HepG2 (cell line): ENCODE results near the gene SYNE1. TPM values are rescaled to one million over a fixed set of nuclear protein-coding genes. Genes with fewer than 3 reads are reported as not detected.

Experiments used
- GZF1 ChIP-seq: sonication (generic); formaldehyde crosslinking; IDR thresholded peaks from 2 replicates; pipeline ENCODE4 v1.5.1; 2020; ENCODE audit warnings: mild to moderate bottlenecking, missing genetic modification reagents
- KAT8 ChIP-seq: IDR thresholded peaks from 2 replicates; pipeline ENCODE4 v1.6.1; 2016; ENCODE audit warnings: missing genetic modification reagents, missing compliant biosample characterization
- PRDM10 ChIP-seq: sonication (generic); formaldehyde crosslinking; IDR thresholded peaks from 2 replicates; pipeline ENCODE4 v1.4.0; 2020; ENCODE audit warnings: low read depth, missing genetic modification reagents
- SATB2 ChIP-seq: sonication (generic); formaldehyde crosslinking; IDR thresholded peaks from 2 replicates; pipeline ENCODE4 v1.5.0; 2020; ENCODE audit warnings: missing genetic modification reagents
- STAT5B ChIP-seq: sonication (generic); formaldehyde crosslinking; IDR thresholded peaks from 2 replicates; pipeline ENCODE4 v1.4.0; 2020; ENCODE audit warnings: missing genetic modification reagents
- TARDBP ChIP-seq: sonication (generic); formaldehyde crosslinking; IDR thresholded peaks from 2 replicates; pipeline ENCODE4 v1.8.0; 2022; ENCODE audit warnings: mild to moderate bottlenecking, missing genetic modification reagents
- ZBTB8A ChIP-seq: sonication (generic); formaldehyde crosslinking; IDR thresholded peaks from 2 replicates; pipeline ENCODE4 v1.4.0; 2020; ENCODE audit warnings: mild to moderate bottlenecking, low read depth, missing genetic modification reagents, borderline replicate concordance
- ZNF20 ChIP-seq: sonication (generic); formaldehyde crosslinking; IDR thresholded peaks from 2 replicates; pipeline ENCODE4 v1.4.0; 2020; ENCODE audit warnings: mild to moderate bottlenecking, moderate library complexity, missing genetic modification reagents
- ZNF235 ChIP-seq: sonication (generic); formaldehyde crosslinking; IDR thresholded peaks from 2 replicates; pipeline ENCODE4 v1.8.1; 2023; ENCODE audit warnings: mild to moderate bottlenecking, missing genetic modification reagents, borderline replicate concordance
- ZNF569 ChIP-seq: sonication (generic); formaldehyde crosslinking; IDR thresholded peaks from 2 replicates; pipeline ENCODE4 v1.5.0; 2020; ENCODE audit warnings: mild to moderate bottlenecking, missing genetic modification reagents, moderate library complexity, borderline replicate concordance
- polyA plus RNA-seq, 8 experiments: library from polyadenylated mRNA; depleted of rRNA in 3 of 8; stranded (reverse) in 7 of 8; unstranded in 1 of 8; fragments of >200 nt; fragmentation: Illumina TruSeq in 4 of 8; extraction: Trizol in 4 of 8; gene quantifications; 2 replicates each; pipeline versions ENCODE4 v1.2.1 to v1.2.3, GENCODE V29; 2011 to 2016; ENCODE audit warnings: low read depth in 4 of 8, missing spikeins in 1 of 8, mixed read lengths in 1 of 8; ENCODE audit not compliant: insufficient read depth in 1 of 8
- total RNA-seq, 5 experiments: library from RNA; depleted of rRNA; stranded (reverse); fragments of >200 nt; fragmentation: Illumina TruSeq; extraction: Trizol; gene quantifications; 2 replicates each; pipeline ENCODE4 v1.2.3, GENCODE V29; 2016; ENCODE audit warnings: low read depth in 1 of 5
- TF ChIP-seq, protein P1 (sequence below): sonication (generic); formaldehyde crosslinking; IDR thresholded peaks from 2 replicates; pipeline ENCODE4 v1.4.0; 2020; ENCODE audit warnings: mild to moderate bottlenecking, missing genetic modification reagents
- TF ChIP-seq, protein P2 (sequence below): sonication (generic); formaldehyde crosslinking; IDR thresholded peaks from 2 replicates; pipeline ENCODE4 v1.5.0; 2020; ENCODE audit warnings: missing genetic modification reagents

SYNE1 gene
- total and polyA plus RNA-seq, 2 of the 13 experiments (the other 11 are each of a cell fraction or from before 2014, with no cell fraction given): 5.5 to 15.9 TPM

GRCh38 chr6:152164957-152165356 lies 472.2 kb downstream of the SYNE1 start (continued):
- TF ChIP-seq, protein P1, sequence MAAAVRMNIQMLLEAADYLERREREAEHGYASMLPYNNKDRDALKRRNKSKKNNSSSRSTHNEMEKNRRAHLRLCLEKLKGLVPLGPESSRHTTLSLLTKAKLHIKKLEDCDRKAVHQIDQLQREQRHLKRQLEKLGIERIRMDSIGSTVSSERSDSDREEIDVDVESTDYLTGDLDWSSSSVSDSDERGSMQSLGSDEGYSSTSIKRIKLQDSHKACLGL (CRISPR knock-in tag): no peak
- TF ChIP-seq ZNF20 (CRISPR knock-in tag) (no peak), STAT5B (CRISPR knock-in tag) (no peak), GZF1 (CRISPR knock-in tag) (no peak), ZNF235 (CRISPR knock-in tag) (no peak), TARDBP (CRISPR knock-in tag) (no peak), SATB2 (CRISPR knock-in tag) (no peak), PRDM10 (CRISPR knock-in tag) (no peak), ZNF569 (CRISPR knock-in tag) (no peak), KAT8 (CRISPR knock-in tag) (no peak), ZBTB8A (CRISPR knock-in tag) (no peak)
- TF ChIP-seq, protein P2, sequence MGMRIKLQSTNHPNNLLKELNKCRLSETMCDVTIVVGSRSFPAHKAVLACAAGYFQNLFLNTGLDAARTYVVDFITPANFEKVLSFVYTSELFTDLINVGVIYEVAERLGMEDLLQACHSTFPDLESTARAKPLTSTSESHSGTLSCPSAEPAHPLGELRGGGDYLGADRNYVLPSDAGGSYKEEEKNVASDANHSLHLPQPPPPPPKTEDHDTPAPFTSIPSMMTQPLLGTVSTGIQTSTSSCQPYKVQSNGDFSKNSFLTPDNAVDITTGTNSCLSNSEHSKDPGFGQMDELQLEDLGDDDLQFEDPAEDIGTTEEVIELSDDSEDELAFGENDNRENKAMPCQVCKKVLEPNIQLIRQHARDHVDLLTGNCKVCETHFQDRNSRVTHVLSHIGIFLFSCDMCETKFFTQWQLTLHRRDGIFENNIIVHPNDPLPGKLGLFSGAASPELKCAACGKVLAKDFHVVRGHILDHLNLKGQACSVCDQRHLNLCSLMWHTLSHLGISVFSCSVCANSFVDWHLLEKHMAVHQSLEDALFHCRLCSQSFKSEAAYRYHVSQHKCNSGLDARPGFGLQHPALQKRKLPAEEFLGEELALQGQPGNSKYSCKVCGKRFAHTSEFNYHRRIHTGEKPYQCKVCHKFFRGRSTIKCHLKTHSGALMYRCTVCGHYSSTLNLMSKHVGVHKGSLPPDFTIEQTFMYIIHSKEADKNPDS (CRISPR knock-in tag): no peak
